Stimulated activated naive CD8-positive, alpha-beta T cell treated with anti-CD3 and anti-CD28 coated beads, Interleukin-15, Interleukin-2, amounts not matched to agents 100 ng/mL and 50 ng/mL, for 24 hours (primary cell): ENCODE data around the gene LRRC10B.

Source experiments
- H3K27ac Mint-ChIP-seq: one replicate; pipeline ENCODE4 v1.8.0; 2021; ENCODE audit warnings: mild to moderate bottlenecking, mixed read lengths
- H3K27me3 Mint-ChIP-seq: one replicate; pipeline ENCODE4 v1.8.0; 2021; ENCODE audit warnings: mixed read lengths
- H3K36me3 Mint-ChIP-seq: one replicate; pipeline ENCODE4 v1.8.0; 2021; ENCODE audit warnings: low read depth, mixed read lengths
- H3K4me1 Mint-ChIP-seq: one replicate; pipeline ENCODE4 v1.8.0; 2021; ENCODE audit warnings: low read depth, mixed read lengths
- H3K4me3 Mint-ChIP-seq: one replicate; pipeline ENCODE4 v1.8.0; 2021; ENCODE audit warnings: mild to moderate bottlenecking, mixed read lengths
- H3K9me3 Mint-ChIP-seq: one replicate; pipeline ENCODE4 v1.8.0; 2021; ENCODE audit warnings: mixed read lengths

LRRC10B gene

GRCh38 chr11:61480261-61480993, 28.1 kb upstream of the LRRC10B start:
- H3K27ac Mint-ChIP-seq: no peak overlapping the region
- H3K4me1 Mint-ChIP-seq: peaks cover 3% of the 10 kb centered on the region
- H3K9me3 Mint-ChIP-seq: no peaks in the 10 kb centered on the region
- no peaks in the 10 kb centered on the region for H3K27me3 Mint-ChIP-seq
- no peaks in the 10 kb centered on the region for H3K36me3 Mint-ChIP-seq
- no peak overlapping the region for H3K4me3 Mint-ChIP-seq

- Mint-ChIP-seq H3K4me3 (no peak overlapping the region), H3K4me1 (peaks cover 3% of the 10 kb centered on the region), H3K9me3 (no peaks in the 10 kb centered on the region), H3K27me3 (no peaks in the 10 kb centered on the region), H3K27ac (no peak overlapping the region), H3K36me3 (no peaks in the 10 kb centered on the region)
Measured at GRCh38 chr11:61480994-61481335, 27.6 kb upstream of the LRRC10B start.

GRCh38 chr11:61481806-61482205, 26.7 kb upstream of the LRRC10B start:
- H3K27me3 Mint-ChIP-seq: no peaks in the 10 kb centered on the region
- no peaks in the 10 kb centered on the region for H3K36me3 Mint-ChIP-seq
- H3K27ac Mint-ChIP-seq: no peak overlapping the region
- peaks cover 3% of the 10 kb centered on the region for H3K4me1 Mint-ChIP-seq
- H3K4me3 Mint-ChIP-seq: no peak overlapping the region
- no peaks in the 10 kb centered on the region for H3K9me3 Mint-ChIP-seq

GRCh38 chr11:61482513-61482912, 26.0 kb upstream of the LRRC10B start:
- Mint-ChIP-seq H3K27ac (no peak overlapping the region), H3K36me3 (no peaks in the 10 kb centered on the region), H3K4me3 (no peak overlapping the region), H3K27me3 (no peaks in the 10 kb centered on the region), H3K9me3 (no peaks in the 10 kb centered on the region), H3K4me1 (peaks cover 3% of the 10 kb centered on the region)

- Mint-ChIP-seq H3K27me3 (no peaks in the 10 kb centered on the region), H3K4me1 (no peaks in the 10 kb centered on the region), H3K36me3 (peaks cover 6% of the 10 kb centered on the region), H3K9me3 (no peaks in the 10 kb centered on the region), H3K27ac (no peak overlapping the region), H3K4me3 (no peak overlapping the region)
Measured at GRCh38 chr11:61484541-61484940, 24.0 kb upstream of the LRRC10B start.

DNA sequence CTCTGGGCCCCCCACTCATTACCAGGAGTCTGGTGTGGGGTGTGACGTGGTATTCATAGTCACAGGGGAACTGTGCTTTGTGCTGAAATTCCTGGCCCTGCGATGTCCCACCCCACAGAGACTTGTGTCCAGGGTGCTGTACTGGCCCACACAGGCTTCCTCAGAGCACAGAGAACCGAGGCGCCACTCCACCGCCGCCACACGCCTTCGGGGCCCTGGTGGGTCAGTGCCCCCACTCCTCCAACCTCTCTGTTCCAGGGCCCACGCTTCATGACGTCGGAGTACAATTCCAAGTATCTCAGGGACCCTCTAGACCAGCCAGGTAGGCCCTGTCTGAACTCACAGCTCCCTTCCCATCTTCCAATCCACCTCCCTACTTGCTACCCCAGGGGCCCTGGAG, 23.5 kb upstream of the LRRC10B start:
- Mint-ChIP-seq H3K27ac (no peak overlapping the region), H3K9me3 (no peaks in the 10 kb centered on the region), H3K27me3 (no peaks in the 10 kb centered on the region), H3K4me3 (no peak overlapping the region), H3K36me3 (peaks cover 6% of the 10 kb centered on the region), H3K4me1 (no peaks in the 10 kb centered on the region)

GRCh38 chr11:61486011-61486620, 22.4 kb upstream of the LRRC10B start:
- no peaks in the 10 kb centered on the region for H3K27me3 Mint-ChIP-seq
- H3K9me3 Mint-ChIP-seq: no peaks in the 10 kb centered on the region
- no peaks in the 10 kb centered on the region for H3K4me1 Mint-ChIP-seq
- H3K27ac Mint-ChIP-seq: no peak overlapping the region
- no peak overlapping the region for H3K4me3 Mint-ChIP-seq
- H3K36me3 Mint-ChIP-seq: peaks cover 6% of the 10 kb centered on the region

GRCh38 chr11:61486779-61487178, 21.8 kb upstream of the LRRC10B start:
- peaks cover 6% of the 10 kb centered on the region for H3K36me3 Mint-ChIP-seq
- H3K27me3 Mint-ChIP-seq: no peaks in the 10 kb centered on the region
- H3K4me1 Mint-ChIP-seq: no peaks in the 10 kb centered on the region
- no peak overlapping the region for H3K4me3 Mint-ChIP-seq
- no peaks in the 10 kb centered on the region for H3K9me3 Mint-ChIP-seq
- no peak overlapping the region for H3K27ac Mint-ChIP-seq

GRCh38 chr11:61487342-61488025, 21.1 kb upstream of the LRRC10B start:
- Mint-ChIP-seq H3K4me3 (no peak overlapping the region), H3K27ac (no peak overlapping the region), H3K27me3 (no peaks in the 10 kb centered on the region), H3K36me3 (peaks cover 6% of the 10 kb centered on the region), H3K9me3 (no peaks in the 10 kb centered on the region), H3K4me1 (no peaks in the 10 kb centered on the region)

- H3K9me3 Mint-ChIP-seq: no peaks in the 10 kb centered on the region
- no peaks in the 10 kb centered on the region for H3K27me3 Mint-ChIP-seq
- no peak overlapping the region for H3K27ac Mint-ChIP-seq
- no peak overlapping the region for H3K4me3 Mint-ChIP-seq
- no peaks in the 10 kb centered on the region for H3K4me1 Mint-ChIP-seq
- peaks cover 6% of the 10 kb centered on the region for H3K36me3 Mint-ChIP-seq
Measured at GRCh38 chr11:61488651-61489291, 19.8 kb upstream of the LRRC10B start.

GRCh38 chr11:61489833-61490721, 18.5 kb upstream of the LRRC10B start:
- Mint-ChIP-seq H3K4me1 (no peaks in the 10 kb centered on the region), H3K9me3 (no peaks in the 10 kb centered on the region), H3K4me3 (no peak overlapping the region), H3K27me3 (no peaks in the 10 kb centered on the region), H3K27ac (no peak overlapping the region), H3K36me3 (peaks cover 6% of the 10 kb centered on the region)

DNA sequence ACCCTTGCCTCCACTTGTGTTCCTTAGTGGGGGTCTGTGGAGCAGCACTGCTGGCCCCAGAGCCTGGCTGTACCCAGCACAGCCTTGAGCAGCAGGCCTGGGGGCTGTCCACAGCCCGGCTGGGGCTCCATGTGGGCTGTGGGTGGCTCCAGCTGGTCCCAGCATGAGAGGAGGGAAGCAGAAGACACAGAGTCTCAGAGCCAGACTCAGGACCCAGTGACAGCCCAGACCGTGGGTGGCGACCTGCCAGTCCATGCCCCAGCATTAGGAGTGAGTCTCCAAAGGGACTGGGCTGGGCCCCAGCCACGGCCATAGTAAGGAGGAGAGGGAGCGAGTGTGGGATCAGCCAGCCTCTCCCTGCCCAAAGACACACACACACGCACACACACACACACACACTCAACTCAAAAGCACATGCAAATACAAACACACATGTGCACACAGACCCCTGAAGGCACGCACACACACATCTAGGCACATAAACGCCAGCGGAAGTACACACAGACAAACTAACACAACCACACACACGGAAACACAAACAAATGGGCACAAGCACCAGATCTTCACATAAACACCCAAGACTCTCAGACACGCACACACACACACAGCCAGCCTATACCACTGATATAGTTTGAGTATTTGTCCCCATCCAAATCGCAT, 16.7 kb upstream of the LRRC10B start:
- no peaks in the 10 kb centered on the region for H3K27me3 Mint-ChIP-seq
- H3K4me1 Mint-ChIP-seq: no peaks in the 10 kb centered on the region
- H3K36me3 Mint-ChIP-seq: peaks cover 6% of the 10 kb centered on the region
- no peak overlapping the region for H3K4me3 Mint-ChIP-seq
- H3K27ac Mint-ChIP-seq: no peak overlapping the region
- no peaks in the 10 kb centered on the region for H3K9me3 Mint-ChIP-seq

- H3K4me3 Mint-ChIP-seq: no peak overlapping the region
- H3K9me3 Mint-ChIP-seq: no peaks in the 10 kb centered on the region
- no peaks in the 10 kb centered on the region for H3K36me3 Mint-ChIP-seq
- H3K27me3 Mint-ChIP-seq: no peaks in the 10 kb centered on the region
- no peaks in the 10 kb centered on the region for H3K4me1 Mint-ChIP-seq
- H3K27ac Mint-ChIP-seq: no peak overlapping the region
Measured at GRCh38 chr11:61494381-61494961, 14.1 kb upstream of the LRRC10B start.
